ENCODE measurements around the gene KCNK3. TPM values are rescaled to one million over a fixed set of nuclear protein-coding genes. Genes with fewer than 3 reads are reported as not detected.

The KCNK3 gene
- total RNA-seq, 1 experiment from 2014 or later = 32.8 TPM

DNA sequence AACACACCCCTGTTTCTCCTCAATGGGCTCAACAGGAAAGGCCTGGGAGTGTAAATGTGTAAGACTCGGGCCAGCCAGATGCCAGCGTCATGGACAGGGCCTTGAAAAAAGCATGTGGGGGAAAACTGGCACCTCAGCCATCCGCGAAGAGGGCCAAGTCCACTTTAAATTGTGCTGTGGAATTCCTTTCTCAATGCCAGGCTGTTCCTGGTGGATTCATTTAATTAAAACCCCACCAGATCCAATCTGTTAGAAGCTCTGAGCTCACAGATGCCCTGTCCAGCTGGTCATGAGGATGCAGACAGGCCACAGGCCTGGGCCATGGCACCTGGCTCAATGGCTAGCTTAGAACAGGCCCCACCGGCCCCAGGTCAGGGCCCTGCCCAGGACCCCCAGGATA lies 24.8 kb downstream of the KCNK3 start:
- intact Hi-C loops (cut with micrococcal nuclease; ENCODE audit: unreplicated experiment) (no loop called here), in situ Hi-C loops (cut with HindIII; ENCODE audit: low pct_unique_long_range_greater_than_20kb, low sequenced_read_pairs) (no loop called here)
- no peak for DNase-seq (ENCODE audit: low read depth, low spot score)
- Histone ChIP-seq H3K27ac (ENCODE audit: low read length) (peak overlapping the region; percentile 57), H3K4me3 (ENCODE audit: low read depth in 2 of 2, low read length in 2 of 2) (no peak overlapping the region), H3K9me3 (ENCODE audit: control insufficient read depth, insufficient read depth, low read depth, low read length) (no peaks in the 10 kb centered on the region), H3K27me3 (ENCODE audit: control insufficient read depth, insufficient read depth, low read length) (no peaks in the 10 kb centered on the region), H3K4me1 (ENCODE audit: control insufficient read depth, insufficient read depth, low read length) (peaks cover 62% of the 10 kb centered on the region), H3K36me3 (ENCODE audit: control insufficient read depth, insufficient read depth, low read length) (no peaks in the 10 kb centered on the region)
- ChIA-PET CTCF (no interaction called here), POLR2A (no interaction called here)
- TF ChIP-seq, protein P1, sequence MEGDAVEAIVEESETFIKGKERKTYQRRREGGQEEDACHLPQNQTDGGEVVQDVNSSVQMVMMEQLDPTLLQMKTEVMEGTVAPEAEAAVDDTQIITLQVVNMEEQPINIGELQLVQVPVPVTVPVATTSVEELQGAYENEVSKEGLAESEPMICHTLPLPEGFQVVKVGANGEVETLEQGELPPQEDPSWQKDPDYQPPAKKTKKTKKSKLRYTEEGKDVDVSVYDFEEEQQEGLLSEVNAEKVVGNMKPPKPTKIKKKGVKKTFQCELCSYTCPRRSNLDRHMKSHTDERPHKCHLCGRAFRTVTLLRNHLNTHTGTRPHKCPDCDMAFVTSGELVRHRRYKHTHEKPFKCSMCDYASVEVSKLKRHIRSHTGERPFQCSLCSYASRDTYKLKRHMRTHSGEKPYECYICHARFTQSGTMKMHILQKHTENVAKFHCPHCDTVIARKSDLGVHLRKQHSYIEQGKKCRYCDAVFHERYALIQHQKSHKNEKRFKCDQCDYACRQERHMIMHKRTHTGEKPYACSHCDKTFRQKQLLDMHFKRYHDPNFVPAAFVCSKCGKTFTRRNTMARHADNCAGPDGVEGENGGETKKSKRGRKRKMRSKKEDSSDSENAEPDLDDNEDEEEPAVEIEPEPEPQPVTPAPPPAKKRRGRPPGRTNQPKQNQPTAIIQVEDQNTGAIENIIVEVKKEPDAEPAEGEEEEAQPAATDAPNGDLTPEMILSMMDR (IDR thresholded peaks at IDR 0.05) = no peak
- TF ChIP-seq POLR2AphosphoS5 (IDR thresholded peaks at IDR 0.05; ENCODE audit: low read depth, low read length) = no peak
- TF ChIP-seq, protein P2, sequence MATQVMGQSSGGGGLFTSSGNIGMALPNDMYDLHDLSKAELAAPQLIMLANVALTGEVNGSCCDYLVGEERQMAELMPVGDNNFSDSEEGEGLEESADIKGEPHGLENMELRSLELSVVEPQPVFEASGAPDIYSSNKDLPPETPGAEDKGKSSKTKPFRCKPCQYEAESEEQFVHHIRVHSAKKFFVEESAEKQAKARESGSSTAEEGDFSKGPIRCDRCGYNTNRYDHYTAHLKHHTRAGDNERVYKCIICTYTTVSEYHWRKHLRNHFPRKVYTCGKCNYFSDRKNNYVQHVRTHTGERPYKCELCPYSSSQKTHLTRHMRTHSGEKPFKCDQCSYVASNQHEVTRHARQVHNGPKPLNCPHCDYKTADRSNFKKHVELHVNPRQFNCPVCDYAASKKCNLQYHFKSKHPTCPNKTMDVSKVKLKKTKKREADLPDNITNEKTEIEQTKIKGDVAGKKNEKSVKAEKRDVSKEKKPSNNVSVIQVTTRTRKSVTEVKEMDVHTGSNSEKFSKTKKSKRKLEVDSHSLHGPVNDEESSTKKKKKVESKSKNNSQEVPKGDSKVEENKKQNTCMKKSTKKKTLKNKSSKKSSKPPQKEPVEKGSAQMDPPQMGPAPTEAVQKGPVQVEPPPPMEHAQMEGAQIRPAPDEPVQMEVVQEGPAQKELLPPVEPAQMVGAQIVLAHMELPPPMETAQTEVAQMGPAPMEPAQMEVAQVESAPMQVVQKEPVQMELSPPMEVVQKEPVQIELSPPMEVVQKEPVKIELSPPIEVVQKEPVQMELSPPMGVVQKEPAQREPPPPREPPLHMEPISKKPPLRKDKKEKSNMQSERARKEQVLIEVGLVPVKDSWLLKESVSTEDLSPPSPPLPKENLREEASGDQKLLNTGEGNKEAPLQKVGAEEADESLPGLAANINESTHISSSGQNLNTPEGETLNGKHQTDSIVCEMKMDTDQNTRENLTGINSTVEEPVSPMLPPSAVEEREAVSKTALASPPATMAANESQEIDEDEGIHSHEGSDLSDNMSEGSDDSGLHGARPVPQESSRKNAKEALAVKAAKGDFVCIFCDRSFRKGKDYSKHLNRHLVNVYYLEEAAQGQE (IDR thresholded peaks at IDR 0.05; ENCODE audit: insufficient read depth in 1 of 2, low read depth in 2 of 2, low read length in 1 of 2) = no peak
- TF ChIP-seq SIN3A (IDR thresholded peaks at IDR 0.05; ENCODE audit: borderline replicate concordance, insufficient read depth, low read depth, low read length) = no peak
- no peak for TF ChIP-seq TCF7L2 (IDR thresholded peaks at IDR 0.05; ENCODE audit: low read depth, low read length)
- BruUV-seq (replicated peaks) = no TSS peak
- no peak for ATAC-seq

GRCh38 chr2:26718949-26719686 lies 26.6 kb downstream of the KCNK3 start:
- ChIA-PET POLR2A (interaction anchor here (0.6 kb wide), 1 partner anchor 707 kb away, joined by 3 read pairs; no protein-coding TSS in a partner anchor), CTCF (no interaction called here)
- no peak overlapping the region for H3K4me3 ChIP-seq (ENCODE audit: low read depth in 2 of 2, low read length in 2 of 2)
- BruUV-seq (replicated peaks) = no TSS peak
- H3K27ac ChIP-seq (ENCODE audit: low read length) = peak overlapping the region; percentile 80
- no peaks in the 10 kb centered on the region for H3K27me3 ChIP-seq (ENCODE audit: control insufficient read depth, insufficient read depth, low read length)
- intact Hi-C loops (cut with micrococcal nuclease; ENCODE audit: unreplicated experiment) = no loop called here
- in situ Hi-C loops (cut with HindIII; ENCODE audit: low pct_unique_long_range_greater_than_20kb, low sequenced_read_pairs) = no loop called here
- no peak for DNase-seq (ENCODE audit: low read depth, low spot score)
- TF ChIP-seq, protein P2 (IDR thresholded peaks at IDR 0.05; ENCODE audit: insufficient read depth in 1 of 2, low read depth in 2 of 2, low read length in 1 of 2) = no peak
- H3K4me1 ChIP-seq (ENCODE audit: control insufficient read depth, insufficient read depth, low read length) = peaks cover 75% of the 10 kb centered on the region
- H3K36me3 ChIP-seq (ENCODE audit: control insufficient read depth, insufficient read depth, low read length) = no peaks in the 10 kb centered on the region
- ATAC-seq = no peak
- no peaks in the 10 kb centered on the region for H3K9me3 ChIP-seq (ENCODE audit: control insufficient read depth, insufficient read depth, low read depth, low read length)
